GM18858 (cell line): ENCODE measurements around the gene SPNS2.

Experiments used
- ATAC-seq: cut with Tn5 transposase; IDR thresholded peaks from one replicate; pipeline ENCODE4 v1.9.1; 2021; ENCODE audit not compliant: unreplicated experiment

SPNS2 gene

GRCh38 chr17:4548721-4549531 is 50.2 kb downstream of the SPNS2 start:
- ATAC-seq = no peak

DNA sequence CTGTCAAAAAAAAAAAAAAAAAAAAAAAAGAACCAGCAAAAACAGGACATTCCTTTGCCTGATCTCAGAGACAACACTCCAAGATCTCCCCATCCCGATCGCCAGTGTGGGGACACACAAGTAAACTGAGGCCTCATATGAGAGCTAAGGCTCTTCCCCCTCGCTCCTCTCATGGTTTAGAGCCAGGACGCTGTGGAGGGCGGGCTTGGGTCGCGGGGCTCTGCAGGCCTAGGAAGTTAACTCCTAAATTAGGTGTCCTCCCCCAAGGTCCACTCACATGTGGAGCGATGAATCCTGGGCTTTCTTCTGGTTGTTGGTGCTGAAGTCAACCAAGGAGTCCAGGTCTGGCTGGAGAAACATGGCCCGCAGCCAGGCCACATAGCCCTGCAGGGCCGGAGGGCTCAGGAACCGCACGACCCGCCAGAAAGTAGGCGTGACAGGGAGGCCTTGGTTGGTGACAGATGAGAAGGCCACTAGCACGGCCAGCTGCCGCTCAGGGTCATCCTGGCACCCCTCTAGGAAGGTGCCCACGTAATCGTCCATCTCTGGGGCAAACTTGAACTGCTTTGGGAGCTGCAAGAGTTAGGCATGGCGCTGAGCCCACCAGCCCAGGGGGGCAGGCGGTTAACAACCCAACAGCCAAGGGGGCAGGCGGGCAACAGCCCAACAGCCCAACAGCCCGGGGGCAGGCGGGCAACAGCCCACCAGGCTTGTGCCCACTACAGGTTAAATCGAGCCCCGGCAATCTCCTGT is 51.3 kb downstream of the SPNS2 start:
- ATAC-seq = no peak

- no peak for ATAC-seq
Observed at GRCh38 chr17:4550534-4551039, 51.9 kb downstream of the SPNS2 start.

DNA sequence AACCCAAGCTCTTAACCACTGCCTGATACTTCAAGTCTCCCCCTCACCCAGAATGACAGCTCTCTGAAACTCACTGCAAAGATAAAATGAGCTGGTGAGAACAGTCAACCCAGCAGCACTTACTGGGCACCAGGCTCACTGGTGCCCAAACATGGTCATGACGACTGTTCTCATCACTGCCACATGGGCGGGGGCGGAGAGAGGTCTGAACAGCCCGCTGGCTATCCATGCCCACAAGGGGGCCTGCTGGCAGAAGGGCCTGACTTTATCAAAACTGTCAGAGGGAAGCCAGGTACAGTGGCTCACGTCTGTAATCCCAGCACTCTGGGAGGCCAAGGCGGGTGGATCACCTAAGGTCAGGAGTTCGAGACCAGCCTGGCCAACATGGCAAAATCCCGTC is 52.5 kb downstream of the SPNS2 start:
- no peak for ATAC-seq

DNA sequence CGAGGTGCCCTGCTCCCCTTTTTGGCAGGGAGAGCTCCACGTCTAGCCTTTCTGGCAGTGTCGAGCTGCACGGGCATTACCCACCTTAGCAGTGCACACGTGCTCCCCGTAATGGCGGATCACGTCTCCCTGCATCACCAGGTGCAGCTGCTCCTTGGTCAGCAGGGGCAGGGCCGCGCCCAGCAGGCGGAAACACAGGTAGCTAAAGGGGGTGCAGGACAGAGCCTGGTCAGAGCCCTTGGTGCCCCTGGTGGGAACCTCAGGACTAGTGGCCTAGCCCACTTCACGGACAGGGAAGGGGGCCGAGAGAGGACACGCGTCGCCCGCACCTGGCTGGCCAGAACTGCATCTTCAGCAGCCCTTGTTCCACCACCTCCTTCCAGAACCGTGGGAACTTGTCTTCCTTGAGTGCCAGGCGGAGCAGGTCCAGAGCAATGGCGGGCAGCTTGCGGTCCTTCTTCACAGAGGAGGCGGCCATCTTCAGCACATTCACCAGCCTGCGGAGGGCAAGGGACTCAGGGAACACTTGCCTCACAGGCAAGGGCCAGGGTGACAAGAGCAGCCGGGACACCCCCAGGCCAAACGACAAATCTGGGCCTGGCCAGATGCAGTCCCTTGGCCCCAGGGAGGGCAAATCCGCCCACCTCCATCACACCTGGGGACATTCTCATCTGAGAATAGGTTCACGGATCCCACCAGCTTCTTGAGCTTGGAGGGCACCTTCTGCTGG is 53.3 kb downstream of the SPNS2 start:
- ATAC-seq = no peak

DNA sequence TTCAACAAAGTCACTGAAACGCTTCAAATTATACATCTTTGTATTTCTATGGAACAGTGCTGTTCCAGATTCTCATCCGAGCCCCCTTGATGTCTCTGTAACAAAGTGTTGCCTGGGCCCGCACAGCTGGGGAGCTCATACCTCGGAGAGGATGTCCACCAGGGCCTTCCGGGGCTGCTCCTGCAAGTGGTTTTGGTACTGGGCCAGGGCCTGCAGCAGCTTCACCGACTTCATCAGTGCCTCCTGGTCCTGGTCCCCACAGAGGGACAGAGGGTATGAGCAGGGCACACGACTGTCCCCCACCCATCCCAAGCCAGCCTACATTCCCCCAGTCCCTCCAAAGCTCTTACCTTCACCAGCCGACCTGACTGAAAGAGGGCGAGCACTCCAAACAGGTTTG is 55.0 kb downstream of the SPNS2 start:
- no peak for ATAC-seq

GRCh38 chr17:4554441-4554996 is 55.8 kb downstream of the SPNS2 start:
- no peak for ATAC-seq

- peak; percentile 57 for ATAC-seq
Observed at GRCh38 chr17:4554997-4555799, 56.5 kb downstream of the SPNS2 start, which contains the start of gene MYBBP1A. Gene MYBBP1A, minus strand, starts transcription at chr17:4555384. Its CDS starts 60 bp downstream, at chr17:4555324.

DNA sequence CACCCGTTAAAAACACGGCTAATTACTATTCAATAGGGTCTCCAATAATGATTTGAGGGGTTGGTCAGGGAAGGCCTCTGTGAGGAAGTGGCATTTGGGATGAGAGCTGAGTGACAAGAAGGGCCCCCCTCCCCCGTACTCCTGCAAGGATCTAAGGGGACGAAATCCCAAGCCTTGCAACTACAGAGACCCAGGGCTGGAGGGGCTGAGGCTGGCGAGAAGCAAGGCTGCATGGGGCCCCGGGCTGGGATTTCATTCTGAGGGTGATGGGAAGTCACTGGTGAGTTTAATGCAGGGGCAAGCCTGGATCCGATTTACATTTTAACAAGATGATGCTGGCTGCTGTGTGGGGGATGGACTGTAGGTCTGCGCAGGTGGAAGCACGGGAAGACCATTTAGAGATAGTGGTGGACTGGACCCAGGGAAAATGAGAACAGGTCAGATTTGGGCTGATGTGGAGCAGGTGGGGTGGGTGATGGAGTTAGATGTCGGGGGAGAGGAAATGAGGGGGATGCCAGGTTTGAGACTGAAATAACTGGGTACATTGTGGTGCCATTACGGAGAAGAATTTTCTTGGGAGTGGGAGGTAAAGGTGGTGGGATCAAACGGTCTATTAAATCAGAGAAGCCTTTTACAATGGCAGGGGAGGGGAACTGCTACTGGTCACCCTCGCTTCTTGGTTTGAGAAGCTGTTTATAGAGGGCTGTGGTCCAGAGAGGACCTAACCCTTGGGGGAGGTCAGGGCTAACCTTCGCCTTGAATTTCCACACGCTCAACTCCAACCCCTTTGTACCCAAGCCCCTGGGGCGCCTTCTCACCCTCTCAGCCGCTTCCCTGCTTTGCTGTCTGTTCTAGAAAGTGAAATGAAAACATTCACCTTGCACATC is 57.4 kb downstream of the SPNS2 start:
- no peak for ATAC-seq

DNA sequence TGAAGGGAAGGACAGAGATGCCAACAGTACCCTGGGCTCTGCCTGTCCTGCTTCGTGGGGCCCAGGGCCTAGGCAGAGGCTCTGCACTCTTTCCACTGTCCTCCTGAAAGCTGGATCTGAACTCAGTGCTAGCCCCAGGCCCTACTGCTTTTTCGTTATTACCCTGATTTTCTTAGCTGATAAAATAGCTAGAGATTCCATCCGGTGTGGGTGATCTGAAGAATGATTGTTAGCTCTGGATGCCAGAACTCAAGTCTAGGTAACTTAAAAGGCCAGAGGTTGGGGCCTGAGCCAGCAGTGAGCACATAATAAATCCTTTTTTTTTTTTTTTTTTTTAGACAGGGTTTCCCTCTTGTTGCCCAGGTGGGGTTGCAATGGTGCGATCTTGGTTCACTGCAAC is 58.3 kb downstream of the SPNS2 start:
- ATAC-seq = no peak

GRCh38 chr17:4557626-4558346 is 59.1 kb downstream of the SPNS2 start:
- ATAC-seq = no peak

GRCh38 chr17:4558347-4558971 is 59.8 kb downstream of the SPNS2 start:
- ATAC-seq = no peak

DNA sequence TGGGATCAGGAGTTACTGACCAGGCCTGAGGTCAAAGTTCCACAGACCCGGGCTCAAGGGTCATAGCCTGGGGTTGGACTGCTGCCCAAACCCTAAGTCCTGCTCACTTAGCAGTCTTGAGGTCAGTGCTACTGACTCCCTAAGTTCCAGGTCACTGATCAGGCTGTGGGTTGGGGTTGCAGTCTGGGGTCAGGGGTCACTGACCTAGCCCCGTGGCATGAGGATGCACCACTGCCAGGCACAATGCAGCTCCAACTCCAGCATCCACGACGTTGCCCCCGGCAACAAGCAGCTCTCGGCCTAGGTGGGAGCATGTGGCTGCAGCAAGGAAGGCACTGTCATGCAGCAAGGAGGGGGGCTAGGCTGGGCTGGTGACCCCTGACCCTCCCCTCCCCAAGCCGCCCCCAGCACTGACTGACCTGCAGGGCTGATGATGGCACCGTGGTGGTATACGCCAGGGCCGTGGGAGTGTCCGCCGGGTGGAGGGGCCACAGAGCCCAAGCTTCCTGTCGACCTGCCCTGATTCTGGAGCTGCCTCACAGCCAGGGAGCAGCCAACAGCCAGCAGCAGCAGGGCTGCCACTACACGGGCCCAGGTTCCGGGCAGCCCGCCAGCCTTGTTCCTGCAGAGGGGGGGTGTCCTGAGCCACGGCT is 60.6 kb downstream of the SPNS2 start:
- ATAC-seq = no peak

GRCh38 chr17:4559966-4560365 is 61.3 kb downstream of the SPNS2 start:
- no peak for ATAC-seq

- ATAC-seq = no peak
Observed at GRCh38 chr17:4560421-4560820, 61.7 kb downstream of the SPNS2 start, which contains the start of gene GGT6. Gene GGT6, minus strand, starts transcription at chr17:4560577. Its CDS starts 56 bp downstream, at chr17:4560521.

DNA sequence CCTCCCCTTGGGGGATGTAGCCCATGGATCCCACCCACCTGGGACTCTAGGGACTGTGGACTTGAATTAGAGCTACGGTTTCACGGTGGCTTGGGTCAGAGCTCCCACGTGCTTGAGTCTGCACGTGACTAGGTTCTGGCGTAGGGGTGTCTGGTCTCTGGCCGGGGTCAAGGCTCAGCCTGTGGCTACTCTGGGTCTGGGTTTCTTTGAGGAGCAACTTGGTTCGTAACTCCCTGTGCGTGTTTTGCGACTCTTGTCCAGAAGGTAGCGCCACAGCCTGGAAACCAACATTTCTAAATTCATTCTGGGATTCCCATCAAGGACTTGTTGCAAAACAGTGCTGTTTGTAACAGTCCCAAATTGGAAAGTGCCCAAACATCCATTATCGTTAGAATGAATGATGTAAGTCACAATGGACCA is 62.2 kb downstream of the SPNS2 start:
- ATAC-seq = no peak
